Stimulated activated memory B cell treated with anti-CD40 and anti-IgM and Interleukin-4, amounts not matched to agents 10 μg/mL and 1 μg/mL and 100 μg/mL, for 72 hours (primary cell): Measurements from ENCODE around the gene DHODH.
"Not testable (repeated sequence)": the region's sequence is repeated elsewhere in the genome, so short reads cannot be mapped to it uniquely, and the experiment has no call there.

Source experiments
- ATAC-seq: fragments of 150-1000 bp; cut with Tn5 transposase; 2 replicates; pipeline ENCODE4 v1.10.0; 2021
- H3K27ac Mint-ChIP-seq: one replicate; pipeline ENCODE4 v1.8.0; 2022; ENCODE audit warnings: mild to moderate bottlenecking, mixed read lengths
- H3K27me3 Mint-ChIP-seq: one replicate; pipeline ENCODE4 v1.8.0; 2022; ENCODE audit warnings: mixed read lengths
- H3K36me3 Mint-ChIP-seq: one replicate; pipeline ENCODE4 v1.8.0; 2022; ENCODE audit warnings: mixed read lengths
- H3K4me1 Mint-ChIP-seq: one replicate; pipeline ENCODE4 v1.8.0; 2022; ENCODE audit warnings: mixed read lengths
- H3K4me3 Mint-ChIP-seq: one replicate; pipeline ENCODE4 v1.8.0; 2022; ENCODE audit warnings: mild to moderate bottlenecking, moderate library complexity, mixed read lengths
- H3K9me3 Mint-ChIP-seq: one replicate; pipeline ENCODE4 v1.8.0; 2022; ENCODE audit warnings: mixed read lengths

Gene DHODH

DNA sequence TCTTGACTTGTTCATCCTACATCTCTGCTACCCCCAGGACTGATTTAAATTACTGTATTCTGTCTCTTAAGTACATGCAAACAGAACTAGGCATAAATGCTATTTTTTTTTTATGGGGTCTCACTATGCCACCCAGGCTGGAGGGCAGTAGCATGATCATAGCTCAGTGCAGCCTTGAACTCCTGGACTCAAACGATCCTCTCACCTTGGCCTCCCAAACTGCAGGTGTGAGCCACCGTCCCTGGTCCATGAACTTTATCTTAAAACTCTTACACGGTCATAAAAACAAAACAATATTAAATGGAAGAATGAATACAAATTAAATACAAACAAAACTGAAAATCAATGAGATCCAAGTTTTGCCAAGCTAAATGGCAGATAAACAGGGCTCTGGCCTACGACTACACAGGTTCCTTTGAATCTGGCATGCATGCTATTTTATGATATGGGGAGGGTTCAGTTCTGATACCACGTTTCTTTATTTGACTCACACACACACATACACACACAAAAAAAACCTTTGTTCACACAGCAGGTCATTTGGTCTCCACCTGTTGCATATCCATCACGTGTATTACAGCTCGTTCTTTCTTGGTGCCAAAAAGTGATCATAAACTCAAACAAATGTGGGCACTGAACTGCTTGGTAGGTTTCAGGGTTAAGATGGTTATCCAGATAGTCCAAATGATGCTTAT lies 7.2 kb upstream of the DHODH start:
- Mint-ChIP-seq H3K4me1 (no peaks in the 10 kb centered on the region), H3K36me3 (no peaks in the 10 kb centered on the region), H3K4me3 (no peak overlapping the region), H3K27me3 (peaks cover 29% of the 10 kb centered on the region), H3K9me3 (no peaks in the 10 kb centered on the region), H3K27ac (no peak overlapping the region)
- ATAC-seq, result no peak

GRCh38 chr16:72002619-72003018 lies 5.9 kb upstream of the DHODH start:
- H3K27ac Mint-ChIP-seq, result no peak overlapping the region
- no peaks in the 10 kb centered on the region for H3K4me1 Mint-ChIP-seq
- no peak overlapping the region for H3K4me3 Mint-ChIP-seq
- H3K36me3 Mint-ChIP-seq, result no peaks in the 10 kb centered on the region
- H3K27me3 Mint-ChIP-seq, result peaks cover 17% of the 10 kb centered on the region
- ATAC-seq, result no peak
- no peaks in the 10 kb centered on the region for H3K9me3 Mint-ChIP-seq

GRCh38 chr16:72008065-72008423 lies 500 bp upstream of the DHODH start:
- H3K36me3 Mint-ChIP-seq, H3K27me3 Mint-ChIP-seq, ATAC-seq, H3K9me3 Mint-ChIP-seq: not testable (repeated sequence)
- Mint-ChIP-seq H3K27ac (peak overlapping the region; percentile 97), H3K4me1 (peaks cover 24% of the 10 kb centered on the region), H3K4me3 (peak overlapping the region; percentile 97)

GRCh38 chr16:72009779-72010178 lies 1.2 kb downstream of the DHODH start:
- Mint-ChIP-seq H3K4me3 (peak overlapping the region; percentile 66), H3K27ac (peak overlapping the region; percentile 97), H3K9me3 (no peaks in the 10 kb centered on the region), H3K27me3 (no peaks in the 10 kb centered on the region), H3K4me1 (peaks cover 33% of the 10 kb centered on the region), H3K36me3 (peaks cover 11% of the 10 kb centered on the region)
- ATAC-seq, result no peak

- no peaks in the 10 kb centered on the region for H3K27me3 Mint-ChIP-seq
- H3K4me1 Mint-ChIP-seq, result peaks cover 40% of the 10 kb centered on the region
- no peak for ATAC-seq
- H3K27ac Mint-ChIP-seq, result no peak overlapping the region
- H3K4me3 Mint-ChIP-seq, result no peak overlapping the region
- no peaks in the 10 kb centered on the region for H3K9me3 Mint-ChIP-seq
- peaks cover 29% of the 10 kb centered on the region for H3K36me3 Mint-ChIP-seq
Measured at GRCh38 chr16:72012607-72013006, 4.1 kb downstream of the DHODH start.

GRCh38 chr16:72013389-72013788 lies 4.8 kb downstream of the DHODH start:
- Mint-ChIP-seq H3K9me3 (no peaks in the 10 kb centered on the region), H3K27ac (peak overlapping the region; percentile 25), H3K4me1 (peaks cover 38% of the 10 kb centered on the region), H3K36me3 (peaks cover 35% of the 10 kb centered on the region), H3K4me3 (no peak overlapping the region), H3K27me3 (no peaks in the 10 kb centered on the region)
- no peak for ATAC-seq

GRCh38 chr16:72013888-72014581 lies 5.5 kb downstream of the DHODH start:
- peak overlapping the region; percentile 25 for H3K27ac Mint-ChIP-seq
- peaks cover 33% of the 10 kb centered on the region for H3K4me1 Mint-ChIP-seq
- H3K9me3 Mint-ChIP-seq, result no peaks in the 10 kb centered on the region
- H3K36me3 Mint-ChIP-seq, result peaks cover 39% of the 10 kb centered on the region
- peak; percentile 43 for ATAC-seq
- no peaks in the 10 kb centered on the region for H3K27me3 Mint-ChIP-seq
- H3K4me3 Mint-ChIP-seq, result no peak overlapping the region

- Mint-ChIP-seq H3K4me3 (no peak overlapping the region), H3K36me3 (peaks cover 39% of the 10 kb centered on the region), H3K27ac (no peak overlapping the region), H3K9me3 (no peaks in the 10 kb centered on the region), H3K27me3 (no peaks in the 10 kb centered on the region), H3K4me1 (peaks cover 32% of the 10 kb centered on the region)
- ATAC-seq, result no peak
Measured at GRCh38 chr16:72014675-72015074, 6.1 kb downstream of the DHODH start.

GRCh38 chr16:72015124-72015523 lies 6.6 kb downstream of the DHODH start:
- no peak for ATAC-seq
- Mint-ChIP-seq H3K27me3 (no peaks in the 10 kb centered on the region), H3K36me3 (peaks cover 37% of the 10 kb centered on the region), H3K4me3 (no peak overlapping the region), H3K9me3 (no peaks in the 10 kb centered on the region), H3K27ac (no peak overlapping the region), H3K4me1 (peaks cover 27% of the 10 kb centered on the region)

DNA sequence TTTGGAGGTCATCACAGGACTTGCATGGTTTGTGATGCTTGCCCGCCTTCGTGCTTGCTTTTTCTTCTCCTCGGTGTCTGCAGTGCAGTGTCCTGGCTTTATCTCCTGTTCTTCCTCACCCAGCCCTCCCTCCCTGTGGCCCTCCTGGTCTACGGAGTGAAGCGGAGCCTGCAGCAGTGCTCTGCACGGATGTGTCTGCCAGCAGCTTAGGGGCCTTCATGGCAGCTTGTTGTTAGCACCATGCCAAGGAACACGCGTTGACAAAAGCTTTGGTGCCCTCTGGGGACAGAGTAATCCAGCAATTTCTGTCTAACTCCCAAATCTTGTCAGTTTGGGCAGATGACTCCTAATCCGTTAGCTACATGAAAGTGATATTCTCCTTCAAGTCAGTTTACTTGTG lies 9.9 kb downstream of the DHODH start:
- peaks cover 49% of the 10 kb centered on the region for H3K36me3 Mint-ChIP-seq

GRCh38 chr16:72021043-72021442 lies 12.5 kb downstream of the DHODH start:
- Mint-ChIP-seq H3K36me3 (peaks cover 59% of the 10 kb centered on the region), H3K27me3 (no peaks in the 10 kb centered on the region), H3K4me3 (no peak overlapping the region), H3K4me1 (peaks cover 6% of the 10 kb centered on the region), H3K27ac (no peak overlapping the region), H3K9me3 (no peaks in the 10 kb centered on the region)
- no peak for ATAC-seq

More for the DNA sequence above, 9.9 kb downstream of the DHODH start:
- Mint-ChIP-seq H3K27ac (no peak overlapping the region), H3K27me3 (no peaks in the 10 kb centered on the region), H3K4me3 (no peak overlapping the region), H3K9me3 (no peaks in the 10 kb centered on the region), H3K4me1 (peaks cover 12% of the 10 kb centered on the region)
- no peak for ATAC-seq

GRCh38 chr16:72022127-72022526 lies 13.6 kb downstream of the DHODH start:
- peaks cover 51% of the 10 kb centered on the region for H3K36me3 Mint-ChIP-seq
- H3K9me3 Mint-ChIP-seq, result no peaks in the 10 kb centered on the region
- no peaks in the 10 kb centered on the region for H3K27me3 Mint-ChIP-seq
- no peak for ATAC-seq
- H3K4me1 Mint-ChIP-seq, result no peaks in the 10 kb centered on the region
- H3K27ac Mint-ChIP-seq, result no peak overlapping the region
- H3K4me3 Mint-ChIP-seq, result no peak overlapping the region

- H3K9me3 Mint-ChIP-seq, result no peaks in the 10 kb centered on the region
- H3K36me3 Mint-ChIP-seq, result peaks cover 44% of the 10 kb centered on the region
- no peak for ATAC-seq
- no peaks in the 10 kb centered on the region for H3K27me3 Mint-ChIP-seq
- H3K4me3 Mint-ChIP-seq, result no peak overlapping the region
- no peak overlapping the region for H3K27ac Mint-ChIP-seq
- no peaks in the 10 kb centered on the region for H3K4me1 Mint-ChIP-seq
Measured at GRCh38 chr16:72023962-72024361, 15.4 kb downstream of the DHODH start.

- H3K4me3 Mint-ChIP-seq, result no peak overlapping the region
- no peak overlapping the region for H3K27ac Mint-ChIP-seq
- H3K36me3 Mint-ChIP-seq, result peaks cover 50% of the 10 kb centered on the region
Measured at GRCh38 chr16:72024862-72025382, 16.4 kb downstream of the DHODH start.

GRCh38 chr16:72025404-72026114 lies 17.0 kb downstream of the DHODH start:
- H3K4me3 Mint-ChIP-seq, result no peak overlapping the region
- H3K4me1 Mint-ChIP-seq, result no peaks in the 10 kb centered on the region
- no peak for ATAC-seq
- peaks cover 50% of the 10 kb centered on the region for H3K36me3 Mint-ChIP-seq
- H3K27me3 Mint-ChIP-seq, result no peaks in the 10 kb centered on the region
- no peaks in the 10 kb centered on the region for H3K9me3 Mint-ChIP-seq
- H3K27ac Mint-ChIP-seq, result no peak overlapping the region

More at GRCh38 chr16:72024862-72025382, 16.4 kb downstream of the DHODH start:
- H3K4me1 Mint-ChIP-seq, result no peaks in the 10 kb centered on the region
- H3K9me3 Mint-ChIP-seq, result no peaks in the 10 kb centered on the region
- no peak for ATAC-seq
- no peaks in the 10 kb centered on the region for H3K27me3 Mint-ChIP-seq
